OCI-LY3 (cell line): ENCODE measurements around the gene COL4A2.

Source experiments
- CTCF ChIP-seq: fragments of 200-600, 300-600 bp; sonication (generic); IDR thresholded peaks from 2 replicates; pipeline ENCODE4 v1.5.1; 2014; ENCODE audit warnings: antibody characterized with exemption, low read length, low read depth
- EZH2phosphoT487 ChIP-seq: fragments of 200-600 bp; shearing (Covaris generic); IDR thresholded peaks from 2 replicates; pipeline ENCODE4 v1.6.1; 2018; ENCODE audit warnings: antibody characterized with exemption, mixed run types, low read depth

GRCh38 chr13:110470272-110471009 lies 163.4 kb downstream of the COL4A2 start:
- TF ChIP-seq CTCF = no peak
- no peak for TF ChIP-seq EZH2phosphoT487
